H9 (cell line): ENCODE results near the gene PTN. TPM values are rescaled to one million over a fixed set of nuclear protein-coding genes. Genes with fewer than 3 reads are reported as not detected.

Experiments
- DNase-seq: peaks from one replicate; pipeline ENCODE4 v3.0.0-alpha.2; 2017
- H2AFZ ChIP-seq: one replicate; pipeline ENCODE4 v1.6.1; 2013; ENCODE audit warnings: mild to moderate bottlenecking, low read length, control low read depth, moderate library complexity
- H2AK5ac ChIP-seq: 2 replicates; pipeline ENCODE4 v1.6.1; 2013; ENCODE audit warnings: low read length, control low read depth, mixed read lengths; ENCODE audit not compliant: insufficient read length
- H2BK120ac ChIP-seq: one replicate; pipeline ENCODE4 v1.6.1; 2013; ENCODE audit warnings: low read depth, mild to moderate bottlenecking, low read length, control low read depth, inconsistent platforms; ENCODE audit not compliant: poor library complexity, severe bottlenecking
- H2BK12ac ChIP-seq: 2 replicates; pipeline ENCODE4 v1.6.1; 2013; ENCODE audit warnings: low read length, control low read depth, mixed read lengths, low read depth; ENCODE audit not compliant: insufficient read length
- H2BK15ac ChIP-seq: 2 replicates; pipeline ENCODE4 v1.6.1; 2013; ENCODE audit warnings: low read depth, low read length, control low read depth
- H2BK20ac ChIP-seq: one replicate; pipeline ENCODE4 v1.6.1; 2013; ENCODE audit warnings: low read depth, mild to moderate bottlenecking, low read length, control low read depth, inconsistent platforms; ENCODE audit not compliant: poor library complexity, severe bottlenecking
- H2BK5ac ChIP-seq: 2 replicates; pipeline ENCODE4 v1.6.1; 2013; ENCODE audit warnings: low read length, control low read depth, mixed read lengths; ENCODE audit not compliant: insufficient read length
- H3K14ac ChIP-seq: 2 replicates; pipeline ENCODE4 v1.6.1; 2013; ENCODE audit warnings: low read length, control low read depth; ENCODE audit not compliant: insufficient read depth
- H3K18ac ChIP-seq: 2 replicates; pipeline ENCODE4 v1.6.1; 2013; ENCODE audit warnings: low read depth, mild to moderate bottlenecking, mixed read lengths, low read length, control low read depth; ENCODE audit not compliant: insufficient read length
- H3K23ac ChIP-seq: 2 replicates; pipeline ENCODE4 v1.6.1; 2013; ENCODE audit warnings: low read length, control low read depth, mixed read lengths, low read depth; ENCODE audit not compliant: insufficient read length
- H3K23me2 ChIP-seq: 2 replicates; pipeline ENCODE4 v1.6.1; 2013; ENCODE audit warnings: low read depth, mild to moderate bottlenecking, mixed read lengths, low read length, control low read depth; ENCODE audit not compliant: insufficient read length, poor library complexity, severe bottlenecking
- H3K27ac ChIP-seq: 2 replicates; pipeline ENCODE4 v1.5.1; 2013; ENCODE audit warnings: low read length, control low read depth, mixed read lengths, low read depth; ENCODE audit not compliant: insufficient read length
- H3K27me3 ChIP-seq: 2 replicates; pipeline ENCODE4 v1.6.1; 2013; ENCODE audit warnings: low read length, control low read depth, inconsistent platforms; ENCODE audit not compliant: insufficient read depth
- H3K4ac ChIP-seq: 2 replicates; pipeline ENCODE4 v1.6.1; 2013; ENCODE audit warnings: low read depth, mild to moderate bottlenecking, control low read depth, inconsistent platforms, low read length, moderate library complexity
- H3K4me1 ChIP-seq: 2 replicates; pipeline ENCODE4 v1.6.1; 2013; ENCODE audit warnings: low read length, control low read depth, inconsistent platforms; ENCODE audit not compliant: insufficient read depth
- H3K4me2 ChIP-seq: 2 replicates; pipeline ENCODE4 v1.6.1; 2013; ENCODE audit warnings: low read length, control low read depth, mixed read lengths; ENCODE audit not compliant: insufficient read length, insufficient read depth
- H3K56ac ChIP-seq: 2 replicates; pipeline ENCODE4 v1.6.1; 2013; ENCODE audit warnings: low read depth, mild to moderate bottlenecking, mixed read lengths, low read length, control low read depth; ENCODE audit not compliant: insufficient read length
- H3K79me1 ChIP-seq: 2 replicates; pipeline ENCODE4 v1.6.1; 2013; ENCODE audit warnings: low read depth, mild to moderate bottlenecking, moderate library complexity, low read length, control low read depth, inconsistent platforms; ENCODE audit not compliant: insufficient read depth, poor library complexity, severe bottlenecking
- H3K79me2 ChIP-seq: 2 replicates; pipeline ENCODE4 v1.6.1; 2013; ENCODE audit warnings: low read length, control low read depth, inconsistent platforms; ENCODE audit not compliant: insufficient read depth
- H3K9ac ChIP-seq: 2 replicates; pipeline ENCODE4 v1.6.1; 2013; ENCODE audit warnings: low read length, control low read depth, mixed read lengths; ENCODE audit not compliant: insufficient read length; ENCODE audit errors: extremely low read depth
- H3K9me3 ChIP-seq: one replicate; pipeline ENCODE4 v1.6.1; 2013; ENCODE audit warnings: low read depth, low read length, inconsistent platforms; ENCODE audit not compliant: control insufficient read depth
- H3T11ph ChIP-seq: one replicate; pipeline ENCODE4 v1.6.1; 2013; ENCODE audit warnings: mild to moderate bottlenecking, low read length, control low read depth, inconsistent platforms
- H4K20me1 ChIP-seq: one replicate; pipeline ENCODE4 v1.6.1; 2013; ENCODE audit not compliant: control insufficient read depth, insufficient read length, insufficient read depth
- H4K5ac ChIP-seq: 2 replicates; pipeline ENCODE4 v1.6.1; 2013; ENCODE audit warnings: low read depth, mild to moderate bottlenecking, mixed read lengths, low read length, control low read depth; ENCODE audit not compliant: insufficient read length
- H4K8ac ChIP-seq: replicated peaks from 2 replicates; pipeline ENCODE4 v1.6.1; 2013; ENCODE audit warnings: low read length, control low read depth, mixed read lengths, low read depth; ENCODE audit not compliant: insufficient read length
- H4K91ac ChIP-seq: 2 replicates; pipeline ENCODE4 v1.6.1; 2013; ENCODE audit warnings: low read depth, mild to moderate bottlenecking, moderate library complexity, mixed read lengths, low read length, control low read depth; ENCODE audit not compliant: insufficient read length
- H3K27ac Mint-ChIP-seq, 3 experiments: 2 replicates in 2 of 3; 3 replicates in 1 of 3; pipeline ENCODE4 v1.8.0; 2020 to 2021; ENCODE audit warnings: mixed read lengths in 3 of 3, mild to moderate bottlenecking in 1 of 3, moderate library complexity in 1 of 3
- H3K27me3 Mint-ChIP-seq: 2 replicates; pipeline ENCODE4 v1.8.0; 2021; ENCODE audit warnings: low read depth, mild to moderate bottlenecking, moderate library complexity, mixed read lengths
- H3K36me3 Mint-ChIP-seq, 3 experiments: 2 replicates in 2 of 3; 3 replicates in 1 of 3; pipeline ENCODE4 v1.8.0; 2020 to 2021; ENCODE audit warnings: low read depth in 3 of 3, mixed read lengths in 3 of 3; ENCODE audit not compliant: insufficient read depth in 1 of 3
- H3K4me1 Mint-ChIP-seq, 2 experiments: 2 replicates each; pipeline ENCODE4 v1.8.0; 2020; ENCODE audit warnings: mixed read lengths in 2 of 2
- H3K4me3 Mint-ChIP-seq, 2 experiments: 2 replicates in 1 of 2; 3 replicates in 1 of 2; pipeline ENCODE4 v1.8.0; 2020 to 2021; ENCODE audit warnings: mild to moderate bottlenecking in 2 of 2, mixed read lengths in 2 of 2, moderate library complexity in 1 of 2
- H3K9me3 Mint-ChIP-seq, 2 experiments: 2 replicates in 1 of 2; 3 replicates in 1 of 2; pipeline ENCODE4 v1.8.0; 2020; ENCODE audit warnings: mild to moderate bottlenecking in 2 of 2, mixed read lengths in 2 of 2, moderate library complexity in 1 of 2
- WGBS: extraction: QIAGEN DNeasy Blood & Tissue Kit; methylation state at CpG from one replicate; pipeline ENCODE4 v1.1.7; 2013; ENCODE audit warnings: missing lambda C conversion rate, low lambda C conversion rate, mixed read lengths; ENCODE audit not compliant: insufficient read length; ENCODE audit errors: extremely low coverage; 5-methylcytosine and 5-hydroxymethylcytosine counted together
- total RNA-seq: library from RNA; stranded (reverse); gene quantifications from 2 replicates; pipeline ENCODE4 v1.2.1, GENCODE V29; 2021
- TF ChIP-seq, protein P1 (sequence below): fragments of 200-600 bp; sonication (generic); conservative IDR thresholded peaks from 3 replicates; pipeline ENCODE4 v1.8.0; 2021; ENCODE audit warnings: antibody characterized with exemption, mild to moderate bottlenecking

PTN gene
- total RNA-seq, 1 experiment from 2014 or later: 16.5 TPM

DNA sequence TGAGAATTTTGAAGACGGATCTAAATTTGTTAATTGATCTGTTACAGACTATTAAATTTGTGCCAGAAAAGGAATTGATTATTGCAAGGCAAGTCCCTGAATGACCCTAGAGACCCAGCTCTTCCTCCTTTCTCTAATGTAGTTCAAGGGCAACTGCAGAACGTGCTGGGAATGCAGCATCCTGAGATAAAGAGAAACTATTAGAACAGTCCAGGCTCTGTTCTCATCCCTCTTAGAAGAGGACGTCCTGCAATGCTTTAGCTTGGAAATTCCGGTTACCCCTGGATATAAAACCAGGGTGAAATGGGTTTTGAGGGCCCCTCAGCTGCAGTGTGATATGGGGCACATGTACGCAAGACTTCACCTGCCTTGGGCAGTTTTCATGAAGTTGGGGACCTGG is 67.3 kb downstream of the PTN start:
- Histone ChIP-seq H3K18ac (no peak overlapping the region), H3K4me1 (peaks cover 3% of the 10 kb centered on the region; the same call in 1 of the 2 replicates), H2BK15ac (no peak overlapping the region), H3K9me3 (no peaks in the 10 kb centered on the region), H3K79me2 (no peaks in the 10 kb centered on the region), H2BK12ac (no peak overlapping the region), H3K4ac (no peak overlapping the region), H3K23me2 (no peaks in the 10 kb centered on the region), H3K4me2 (no peak overlapping the region), H3T11ph (no peak overlapping the region), H2BK5ac (no peak overlapping the region), H4K20me1 (no peaks in the 10 kb centered on the region), H4K91ac (no peak overlapping the region), H3K27me3 (no peaks in the 10 kb centered on the region), H3K23ac (no peak overlapping the region), H3K79me1 (no peaks in the 10 kb centered on the region), H2BK120ac (no peak overlapping the region), H2AFZ (no peak overlapping the region), H2AK5ac (no peak overlapping the region), H4K5ac (no peak overlapping the region), H2BK20ac (no peak overlapping the region), H4K8ac (no peak overlapping the region), H3K14ac (no peak overlapping the region), H3K27ac (no peak overlapping the region), H3K56ac (no peak overlapping the region), H3K9ac (no peak overlapping the region)
- H3K36me3 Mint-ChIP-seq: no peaks in the 10 kb centered on the region; a peak in 1 of 7 replicates
- WGBS: no CpG with 5 or more reads among the region's 5 CpGs
- peaks cover 8 to 14% of the 10 kb centered on the region in 2 experiments for H3K4me1 Mint-ChIP-seq
- no peak for DNase-seq
- no peak overlapping the region for H3K27ac Mint-ChIP-seq
- TF ChIP-seq, protein P1, sequence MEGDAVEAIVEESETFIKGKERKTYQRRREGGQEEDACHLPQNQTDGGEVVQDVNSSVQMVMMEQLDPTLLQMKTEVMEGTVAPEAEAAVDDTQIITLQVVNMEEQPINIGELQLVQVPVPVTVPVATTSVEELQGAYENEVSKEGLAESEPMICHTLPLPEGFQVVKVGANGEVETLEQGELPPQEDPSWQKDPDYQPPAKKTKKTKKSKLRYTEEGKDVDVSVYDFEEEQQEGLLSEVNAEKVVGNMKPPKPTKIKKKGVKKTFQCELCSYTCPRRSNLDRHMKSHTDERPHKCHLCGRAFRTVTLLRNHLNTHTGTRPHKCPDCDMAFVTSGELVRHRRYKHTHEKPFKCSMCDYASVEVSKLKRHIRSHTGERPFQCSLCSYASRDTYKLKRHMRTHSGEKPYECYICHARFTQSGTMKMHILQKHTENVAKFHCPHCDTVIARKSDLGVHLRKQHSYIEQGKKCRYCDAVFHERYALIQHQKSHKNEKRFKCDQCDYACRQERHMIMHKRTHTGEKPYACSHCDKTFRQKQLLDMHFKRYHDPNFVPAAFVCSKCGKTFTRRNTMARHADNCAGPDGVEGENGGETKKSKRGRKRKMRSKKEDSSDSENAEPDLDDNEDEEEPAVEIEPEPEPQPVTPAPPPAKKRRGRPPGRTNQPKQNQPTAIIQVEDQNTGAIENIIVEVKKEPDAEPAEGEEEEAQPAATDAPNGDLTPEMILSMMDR: no peak
- H3K4me3 Mint-ChIP-seq: no peak overlapping the region
- no peaks in the 10 kb centered on the region; a peak in 1 of 5 replicates for H3K9me3 Mint-ChIP-seq
- H3K27me3 Mint-ChIP-seq: no peaks in the 10 kb centered on the region
